HG02938 (cell line): Measurements from ENCODE around the gene SERTAD4.

Experiments used
- ATAC-seq: cut with Tn5 transposase; IDR thresholded peaks from one replicate; pipeline ENCODE4 v1.9.1; 2021; ENCODE audit warnings: mild to moderate bottlenecking, moderate library complexity; ENCODE audit not compliant: unreplicated experiment

SERTAD4 gene

GRCh38 chr1:210231846-210232510, 618 bp upstream of the SERTAD4 start:
- ATAC-seq = no peak

- no peak for ATAC-seq
Observed at GRCh38 chr1:210233216-210233494, 559 bp downstream of the SERTAD4 start.

GRCh38 chr1:210233495-210234328, 1.1 kb downstream of the SERTAD4 start:
- ATAC-seq = no peak

GRCh38 chr1:210234329-210234757, 1.7 kb downstream of the SERTAD4 start:
- no peak for ATAC-seq

GRCh38 chr1:210235363-210236053, 2.9 kb downstream of the SERTAD4 start:
- no peak for ATAC-seq

GRCh38 chr1:210236386-210236839, 3.8 kb downstream of the SERTAD4 start:
- ATAC-seq = no peak

- no peak for ATAC-seq
Observed at GRCh38 chr1:210236840-210237409, 4.3 kb downstream of the SERTAD4 start.

GRCh38 chr1:210237479-210237878, 4.9 kb downstream of the SERTAD4 start:
- no peak for ATAC-seq

GRCh38 chr1:210237981-210238380, 5.4 kb downstream of the SERTAD4 start:
- ATAC-seq = no peak

GRCh38 chr1:210239349-210240111, 6.9 kb downstream of the SERTAD4 start:
- no peak for ATAC-seq

- ATAC-seq = no peak
Observed at GRCh38 chr1:210241121-210241520, 8.5 kb downstream of the SERTAD4 start.

- no peak for ATAC-seq
Observed at GRCh38 chr1:210244746-210245367, 12.3 kb downstream of the SERTAD4 start.

GRCh38 chr1:210246447-210246846, 13.9 kb downstream of the SERTAD4 start:
- ATAC-seq = peak; percentile 59

GRCh38 chr1:210248341-210248740, 15.7 kb downstream of the SERTAD4 start:
- no peak for ATAC-seq

- ATAC-seq = no peak
Observed at GRCh38 chr1:210250665-210250997, 18.0 kb downstream of the SERTAD4 start.

- no peak for ATAC-seq
Observed at GRCh38 chr1:210250998-210251679, 18.5 kb downstream of the SERTAD4 start.

GRCh38 chr1:210251680-210252490, 19.3 kb downstream of the SERTAD4 start:
- ATAC-seq = no peak

- ATAC-seq = no peak
Observed at GRCh38 chr1:210252621-210253051, 20.0 kb downstream of the SERTAD4 start.

- no peak for ATAC-seq
Observed at GRCh38 chr1:210254298-210254697, 21.7 kb downstream of the SERTAD4 start.
